ENCODE data around the gene DNAH8.

DNA sequence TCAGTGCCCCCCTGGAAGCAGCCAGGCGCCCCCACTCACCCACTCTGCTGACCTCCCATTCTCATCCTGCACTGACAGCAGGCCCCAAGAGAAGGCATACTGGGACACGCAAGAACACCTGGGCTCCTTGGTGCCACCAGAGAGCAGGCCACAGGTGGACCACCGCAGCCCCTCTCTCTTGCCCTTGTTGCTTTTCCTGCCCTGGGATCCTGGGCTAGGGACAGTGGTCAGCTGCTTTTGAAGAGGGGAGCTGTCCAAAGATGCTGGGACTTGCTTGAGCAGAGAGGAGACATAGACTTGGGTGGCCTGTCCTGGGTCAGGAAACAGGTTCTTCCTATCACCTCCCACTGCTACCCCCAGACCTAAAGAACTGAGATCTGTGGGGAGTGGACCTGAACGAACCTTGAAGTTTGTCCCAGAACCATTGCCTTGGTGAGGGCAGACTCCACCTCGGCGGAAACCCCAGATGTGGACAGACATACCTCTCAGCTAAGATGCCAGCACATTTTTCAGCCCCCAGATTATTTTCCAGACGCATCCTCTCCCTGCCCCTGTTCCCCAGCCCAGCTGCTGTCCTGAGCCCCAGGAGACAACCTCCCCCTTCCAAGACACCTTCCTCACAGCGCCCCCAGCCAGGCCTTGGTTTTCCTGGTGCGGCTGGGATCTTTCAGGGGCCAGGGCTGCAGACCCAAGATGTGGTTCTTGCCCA is 334.6 kb downstream of the DNAH8 start:
- TF ChIP-seq, protein P1, sequence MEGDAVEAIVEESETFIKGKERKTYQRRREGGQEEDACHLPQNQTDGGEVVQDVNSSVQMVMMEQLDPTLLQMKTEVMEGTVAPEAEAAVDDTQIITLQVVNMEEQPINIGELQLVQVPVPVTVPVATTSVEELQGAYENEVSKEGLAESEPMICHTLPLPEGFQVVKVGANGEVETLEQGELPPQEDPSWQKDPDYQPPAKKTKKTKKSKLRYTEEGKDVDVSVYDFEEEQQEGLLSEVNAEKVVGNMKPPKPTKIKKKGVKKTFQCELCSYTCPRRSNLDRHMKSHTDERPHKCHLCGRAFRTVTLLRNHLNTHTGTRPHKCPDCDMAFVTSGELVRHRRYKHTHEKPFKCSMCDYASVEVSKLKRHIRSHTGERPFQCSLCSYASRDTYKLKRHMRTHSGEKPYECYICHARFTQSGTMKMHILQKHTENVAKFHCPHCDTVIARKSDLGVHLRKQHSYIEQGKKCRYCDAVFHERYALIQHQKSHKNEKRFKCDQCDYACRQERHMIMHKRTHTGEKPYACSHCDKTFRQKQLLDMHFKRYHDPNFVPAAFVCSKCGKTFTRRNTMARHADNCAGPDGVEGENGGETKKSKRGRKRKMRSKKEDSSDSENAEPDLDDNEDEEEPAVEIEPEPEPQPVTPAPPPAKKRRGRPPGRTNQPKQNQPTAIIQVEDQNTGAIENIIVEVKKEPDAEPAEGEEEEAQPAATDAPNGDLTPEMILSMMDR (IDR thresholded peaks at IDR 0.05; ENCODE audit: poor library complexity) = no peak
- TF ChIP-seq EZH2 (IDR thresholded peaks at IDR 0.05; ENCODE audit: borderline replicate concordance) (no peak), EZH2phosphoT487 (IDR thresholded peaks at IDR 0.05; ENCODE audit: low read depth, severe bottlenecking, unreplicated experiment) (no peak)
